NCI-H69 (cell line): ENCODE data around the gene KRT6B.
"Not testable (repeated sequence)": the region's sequence is repeated elsewhere in the genome, so short reads cannot be mapped to it uniquely, and the experiment has no call there.

Experiments
- DNase-seq: peaks from one replicate; lab custom pipeline; 2025; lab: John Stamatoyannopoulos, UW

The KRT6B gene

DNA sequence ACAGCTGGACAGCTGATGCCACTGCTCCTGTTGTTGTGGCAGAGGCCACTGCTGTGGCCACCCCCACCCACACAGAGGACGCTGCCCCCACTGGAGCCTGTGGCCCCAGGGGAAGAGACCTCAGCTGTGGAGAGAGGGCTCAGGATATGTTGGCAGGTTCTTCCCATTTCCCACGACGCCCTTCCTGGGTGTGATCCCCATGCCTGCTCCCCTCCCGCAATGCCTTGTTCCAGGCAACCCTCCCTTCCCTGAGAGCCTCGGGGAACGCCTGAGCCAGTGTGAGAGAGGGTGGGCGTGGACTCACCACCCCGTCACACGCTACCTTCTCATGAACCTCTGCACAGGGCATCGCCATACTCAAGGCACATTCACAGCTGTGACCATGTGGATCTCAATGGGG is 40.1 kb downstream of the KRT6B start:
- DNase-seq: no peak

DNA sequence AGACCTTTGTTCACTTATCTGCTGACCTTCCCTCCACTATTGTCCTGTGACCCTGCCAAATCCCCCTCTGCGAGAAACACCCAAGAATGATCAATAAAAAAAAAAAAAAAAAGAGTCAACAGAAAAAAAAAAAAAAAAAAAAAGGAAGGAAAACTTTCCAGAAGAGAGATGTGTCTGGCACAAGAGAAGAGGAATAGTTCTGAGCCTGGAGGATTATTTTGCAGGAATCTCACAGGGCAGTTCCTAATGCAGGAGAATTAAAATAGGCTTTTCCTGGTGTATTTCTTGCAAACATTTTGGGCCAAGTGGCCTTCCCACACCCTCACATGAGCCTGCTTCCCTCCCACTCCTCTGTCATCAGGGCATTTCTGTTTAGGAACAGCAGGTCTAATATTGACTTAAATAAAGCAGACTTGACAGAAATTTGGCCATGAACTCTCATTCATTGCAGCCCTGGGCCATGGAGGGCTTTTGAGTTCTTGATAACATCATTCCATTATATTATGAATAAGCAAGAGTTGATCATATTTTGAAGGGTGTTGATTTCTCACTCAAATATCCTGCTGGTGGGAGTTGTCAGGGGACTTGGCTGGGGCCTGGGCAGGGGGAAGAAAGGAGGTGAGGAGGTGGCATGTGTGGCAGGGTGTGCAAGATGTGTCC is 41.2 kb downstream of the KRT6B start:
- not testable (repeated sequence) for DNase-seq

DNA sequence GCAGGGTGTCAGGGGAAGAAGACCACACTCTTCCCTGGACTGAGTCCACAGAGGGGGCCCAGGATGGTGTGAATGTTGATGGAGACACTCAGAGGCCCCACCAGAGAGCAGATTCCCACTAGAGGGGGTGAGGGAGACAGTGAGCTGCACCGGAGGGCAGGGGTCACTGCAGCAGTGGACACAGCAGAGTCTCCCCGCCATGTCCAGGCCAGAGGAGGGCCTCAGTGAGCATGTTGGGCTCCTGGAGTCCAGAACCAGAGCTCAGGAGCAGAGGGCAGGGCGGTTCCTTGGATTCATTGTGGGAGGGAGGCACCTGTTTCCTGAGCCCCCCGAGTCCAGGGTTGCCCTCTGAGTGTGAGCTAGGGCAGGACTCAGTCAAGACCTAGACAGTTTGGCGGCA is 44.0 kb downstream of the KRT6B start:
- no peak for DNase-seq

DNA sequence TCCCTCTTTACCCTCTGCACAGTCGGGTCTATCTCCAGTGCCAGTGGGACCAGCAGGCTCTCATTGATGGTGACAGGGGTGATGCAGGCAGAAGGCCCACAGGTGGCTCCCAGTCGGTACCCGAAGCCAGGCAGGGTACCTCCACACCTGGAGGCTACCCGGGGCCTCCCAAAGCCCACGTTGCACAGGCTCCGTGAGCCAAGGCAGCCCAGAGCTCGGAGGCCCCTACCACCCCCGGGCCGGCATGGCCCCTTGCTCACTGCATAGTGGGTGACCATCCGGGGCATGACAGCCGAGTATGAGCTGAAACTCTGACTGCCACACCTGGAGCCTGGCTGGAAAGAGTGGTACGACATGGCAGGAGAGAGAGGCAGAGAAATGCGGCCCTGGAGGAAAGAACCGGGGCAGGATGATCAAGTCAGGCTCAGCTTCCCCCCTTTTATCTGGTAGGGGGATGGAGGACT is 46.0 kb downstream of the KRT6B start, which contains the start of gene KRT82:
TSS of gene KRT82 (minus strand) at position 414 of the 464 bp plus-strand sequence. CDS start at position 356, 58 bp downstream.
- no peak for DNase-seq

DNA sequence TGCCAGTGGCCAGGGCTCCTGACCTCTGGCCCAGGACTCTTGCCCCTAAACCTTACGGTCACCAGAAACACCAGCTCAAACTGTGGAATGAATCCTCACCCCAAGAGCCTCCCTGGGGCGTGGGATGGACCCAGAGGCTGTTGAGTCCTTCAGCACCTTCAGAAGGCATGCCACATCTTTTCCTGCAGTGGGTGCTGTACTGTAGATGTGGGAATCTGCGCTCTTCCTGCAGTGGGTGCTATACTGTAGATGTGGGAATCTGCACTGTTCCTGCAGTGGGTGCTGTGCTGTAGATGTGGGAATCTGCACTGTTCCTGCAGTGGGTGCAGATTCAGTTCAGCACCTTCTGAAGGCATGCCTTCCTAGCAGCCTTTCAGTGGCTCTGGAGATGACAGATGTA is 47.0 kb downstream of the KRT6B start:
- DNase-seq: no peak

DNA sequence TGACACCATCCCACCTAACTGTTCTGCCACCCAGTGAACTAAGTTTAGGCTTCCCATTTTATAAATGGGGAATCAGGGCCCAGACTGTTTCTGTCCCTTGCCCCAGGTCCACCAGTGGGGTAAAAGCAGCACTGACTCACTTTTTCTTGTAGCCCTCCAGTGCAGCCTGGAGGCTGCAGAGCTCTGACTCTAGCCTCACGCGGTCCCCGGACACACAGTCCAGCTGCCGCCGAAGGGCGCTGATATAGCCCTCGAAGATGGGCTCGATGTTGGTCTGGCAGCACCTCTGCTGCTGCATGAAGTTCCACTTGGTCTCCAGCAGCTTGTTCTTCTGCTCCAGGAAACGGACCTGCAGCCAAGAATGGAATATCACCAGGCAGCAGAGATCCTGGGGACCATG is 48.4 kb downstream of the KRT6B start:
- DNase-seq: no peak

DNA sequence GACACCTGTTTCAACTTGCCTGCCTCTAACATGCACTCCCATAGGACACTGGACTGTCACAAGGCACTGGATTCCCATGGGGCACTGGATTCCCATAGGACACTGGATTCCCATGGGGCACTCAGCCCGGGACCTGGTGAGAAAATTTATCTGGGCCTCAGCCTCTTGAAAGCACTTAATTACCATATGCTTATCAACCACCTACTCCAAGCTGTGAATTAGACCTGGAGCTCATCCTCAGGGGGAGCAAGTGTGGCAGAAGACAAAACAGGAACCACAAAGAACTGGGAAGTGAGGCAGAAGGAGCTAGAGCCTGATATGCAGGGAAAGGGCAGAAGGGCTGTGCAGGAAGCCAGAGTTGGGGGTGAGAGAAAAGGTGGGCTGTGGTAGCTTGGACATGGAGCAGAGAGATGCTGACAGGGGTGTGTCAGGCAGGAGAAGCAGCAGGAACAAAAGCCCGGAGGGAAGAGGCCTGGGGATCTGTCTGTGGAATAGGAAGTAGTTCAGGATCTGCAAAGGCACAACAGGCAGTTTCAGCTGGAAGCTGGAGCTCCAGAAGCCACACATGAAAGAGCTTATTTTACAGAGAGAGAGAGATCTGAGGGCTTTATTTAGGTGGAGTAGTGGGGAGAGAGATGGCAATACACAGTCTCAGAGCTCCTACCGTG is 48.9 kb downstream of the KRT6B start:
- peak; percentile 21 for DNase-seq

DNA sequence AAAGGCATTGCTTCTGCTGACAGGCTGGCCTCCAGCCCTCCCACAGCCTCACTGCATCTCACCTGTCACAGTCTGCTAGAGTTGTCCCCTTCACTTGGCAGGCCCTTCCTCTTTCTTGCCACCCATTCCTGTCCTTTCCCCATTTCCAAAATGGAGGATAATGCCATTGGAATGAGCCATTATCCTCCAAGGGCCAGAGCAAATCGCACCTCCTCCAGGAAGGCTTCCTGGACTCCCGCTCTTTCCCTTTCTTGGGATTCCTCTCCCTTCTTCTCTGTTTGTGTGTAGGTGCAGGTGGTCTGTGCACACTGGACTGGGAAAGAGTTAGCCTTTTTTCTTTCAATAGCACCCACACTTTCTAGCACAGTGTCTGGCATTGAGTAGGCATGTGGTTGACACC is 49.6 kb downstream of the KRT6B start:
- DNase-seq: no peak

DNA sequence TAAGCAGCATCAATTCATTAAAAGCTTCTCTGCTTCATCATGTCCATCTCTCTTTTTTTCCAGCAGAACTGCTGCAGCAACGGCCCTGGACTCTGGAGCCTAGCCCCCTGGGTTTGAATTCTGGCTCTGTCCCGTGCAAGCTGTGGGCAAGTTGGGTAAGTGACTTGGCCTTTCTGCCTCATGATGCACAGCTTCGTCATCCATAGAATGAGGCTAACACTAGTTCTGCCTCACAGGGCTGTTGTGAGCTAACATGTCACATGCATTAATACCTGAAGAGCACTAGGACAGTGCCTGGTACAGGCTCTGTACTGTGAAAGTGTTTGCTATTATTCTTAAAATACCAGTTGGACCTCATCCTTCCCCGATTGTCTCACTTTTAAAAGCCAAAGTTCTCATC is 50.0 kb downstream of the KRT6B start:
- DNase-seq: no peak

DNA sequence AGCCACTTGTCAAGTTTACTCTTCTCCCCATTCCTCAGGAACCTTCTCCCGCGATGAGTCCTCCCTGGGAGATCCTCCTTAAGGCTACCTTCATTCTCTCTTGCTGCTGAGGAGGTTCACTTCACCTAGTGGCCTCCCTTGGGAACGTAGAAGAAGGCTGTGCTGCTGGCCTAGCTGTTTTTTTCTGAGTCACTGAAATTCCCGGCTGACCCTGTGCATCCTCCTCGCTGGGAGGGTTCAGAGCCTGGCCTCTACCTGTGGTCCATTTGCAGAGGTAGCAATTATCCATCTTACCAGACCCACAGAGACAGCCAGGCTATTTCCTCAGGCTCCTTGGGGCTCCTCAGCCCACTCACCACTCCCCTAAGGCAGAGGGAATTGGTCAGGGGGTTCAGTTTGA is 50.4 kb downstream of the KRT6B start:
- DNase-seq: no peak

DNA sequence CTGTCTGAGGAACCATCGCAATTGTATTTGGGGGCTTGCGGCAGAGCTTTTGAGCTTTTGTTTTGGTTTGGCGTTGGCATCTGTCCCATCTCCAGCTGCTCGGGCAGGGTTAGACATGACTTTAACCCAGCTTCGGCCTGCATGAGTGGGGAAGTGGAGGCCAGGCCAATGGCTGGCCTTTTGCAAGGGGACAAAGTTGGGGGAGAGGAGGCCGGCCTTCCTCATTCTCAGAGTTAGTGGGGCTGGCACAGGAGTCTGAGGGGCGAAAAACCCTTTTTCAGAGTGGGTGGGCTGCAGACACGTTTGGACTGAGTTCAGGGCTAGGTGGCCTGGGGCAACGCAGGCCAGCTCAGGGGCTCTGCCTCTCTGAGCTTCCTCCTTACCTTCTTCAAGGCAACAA is 51.0 kb downstream of the KRT6B start:
- DNase-seq: no peak

DNA sequence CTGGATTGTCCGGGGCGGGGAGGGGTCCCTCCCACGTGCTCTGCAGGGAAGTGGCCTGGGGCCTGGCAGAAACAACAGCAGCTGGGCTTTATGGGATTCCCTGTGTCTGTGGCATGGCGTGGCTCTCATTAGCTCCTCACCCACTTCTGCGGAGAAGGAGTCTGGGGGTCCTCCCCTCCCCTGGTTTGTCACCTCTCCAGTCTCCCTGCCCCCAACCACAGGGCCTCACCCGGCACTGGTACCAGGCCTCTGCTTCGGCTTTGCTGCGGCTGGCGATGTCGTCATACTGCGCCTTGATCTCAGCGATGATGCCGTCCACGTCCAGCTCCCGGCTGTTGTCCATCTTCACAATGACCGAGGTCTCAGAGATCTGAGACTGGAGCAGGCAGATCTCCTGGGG is 52.2 kb downstream of the KRT6B start:
- no peak for DNase-seq

DNA sequence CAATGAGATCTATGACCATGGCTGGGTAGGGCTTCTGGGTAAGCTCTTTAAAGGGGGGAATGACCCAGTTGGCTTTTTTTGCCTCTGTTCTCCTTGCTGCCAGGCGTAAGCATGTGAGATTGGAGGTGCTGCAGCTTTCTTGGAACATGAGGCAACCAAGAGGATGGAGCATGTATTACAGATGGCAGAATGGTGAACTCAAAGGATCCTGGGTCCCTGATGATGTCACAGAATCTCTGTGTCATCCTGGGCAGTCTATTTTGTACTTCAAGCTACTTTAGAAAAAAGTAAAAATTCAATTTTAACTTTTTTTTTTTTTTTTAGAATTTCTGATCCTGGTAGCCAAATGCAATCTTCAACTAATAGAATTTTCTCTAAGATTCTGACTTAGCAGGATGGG is 53.8 kb downstream of the KRT6B start:
- DNase-seq: no peak

DNA sequence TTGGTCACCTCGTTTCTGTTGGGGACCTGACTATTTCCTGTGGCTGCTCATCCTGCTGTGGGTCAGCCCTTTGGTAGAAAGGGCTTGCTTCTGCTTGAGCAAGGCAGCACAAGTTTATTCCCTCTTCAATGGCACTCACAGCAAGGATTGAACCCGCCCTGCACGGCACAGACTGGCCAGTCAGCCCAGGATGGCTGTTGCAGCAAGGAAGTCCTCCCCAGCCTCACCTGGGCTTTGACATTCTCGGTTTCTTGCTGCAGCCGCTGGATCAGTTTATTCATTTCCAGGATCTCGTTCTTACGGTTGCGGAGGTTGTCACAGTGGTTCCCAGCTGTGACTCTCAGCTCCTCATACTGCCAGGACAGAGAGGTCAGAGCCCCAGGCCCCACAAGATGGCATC is 55.3 kb downstream of the KRT6B start:
- no peak for DNase-seq
